CD4-positive, alpha-beta T cell treated with Interleukin-15 for 4 hours (primary cell): ENCODE measurements around the gene LRMDA.

ENCODE experiments used
- DNase-seq: peaks from one replicate; pipeline ENCODE4 v3.0.0-alpha.2; 2020; ENCODE audit warnings: low spot score

The LRMDA gene

DNA sequence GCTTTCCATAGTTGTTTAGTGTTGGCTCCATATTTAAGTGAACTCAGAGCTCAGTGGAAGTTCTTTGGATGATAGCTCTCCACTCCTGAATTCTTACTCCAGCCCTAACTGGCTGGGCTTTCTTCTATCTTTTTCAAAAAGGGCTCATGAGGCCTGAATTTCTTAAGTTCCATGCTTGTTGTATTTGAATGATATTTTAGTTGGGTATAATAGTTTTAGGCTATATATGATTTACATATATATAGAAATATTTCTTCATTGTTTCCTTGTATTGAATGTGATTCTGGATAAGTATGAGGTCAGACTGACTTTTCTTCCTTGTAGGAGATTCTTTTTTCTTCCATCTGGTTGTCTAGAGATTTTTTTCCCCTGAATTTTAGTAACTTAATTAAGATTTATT, 843.5 kb downstream of the LRMDA start:
- DNase-seq: no peak

DNA sequence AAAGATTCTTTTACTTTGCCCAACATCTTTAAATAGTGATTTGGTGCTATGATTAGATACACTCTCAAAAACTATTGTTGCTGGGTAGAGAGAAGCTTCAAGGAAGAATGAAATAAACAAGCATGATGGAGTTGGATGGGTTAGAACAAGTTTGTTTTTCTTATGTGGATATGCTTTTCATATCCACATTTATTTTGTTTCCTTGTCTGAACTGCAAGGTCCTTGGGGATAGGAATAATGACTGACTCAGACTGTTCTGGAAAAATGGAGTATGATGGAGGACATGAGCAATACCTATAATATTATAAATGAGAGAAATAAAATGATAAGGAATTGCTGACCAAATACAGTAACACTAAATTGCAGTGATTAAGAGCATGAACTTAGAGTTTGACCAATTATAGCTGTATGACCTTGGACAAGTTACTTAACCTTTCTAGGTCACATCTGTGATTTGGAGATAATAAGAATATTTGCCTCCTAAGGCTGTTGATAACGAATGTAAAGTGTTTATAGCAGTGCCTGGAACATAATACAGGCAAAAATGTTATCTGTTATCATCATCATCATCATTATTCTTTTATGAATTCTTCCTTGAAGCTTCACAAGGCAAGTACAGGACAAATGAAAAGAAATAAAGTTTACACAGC, 847.5 kb downstream of the LRMDA start:
- DNase-seq: no peak

DNA sequence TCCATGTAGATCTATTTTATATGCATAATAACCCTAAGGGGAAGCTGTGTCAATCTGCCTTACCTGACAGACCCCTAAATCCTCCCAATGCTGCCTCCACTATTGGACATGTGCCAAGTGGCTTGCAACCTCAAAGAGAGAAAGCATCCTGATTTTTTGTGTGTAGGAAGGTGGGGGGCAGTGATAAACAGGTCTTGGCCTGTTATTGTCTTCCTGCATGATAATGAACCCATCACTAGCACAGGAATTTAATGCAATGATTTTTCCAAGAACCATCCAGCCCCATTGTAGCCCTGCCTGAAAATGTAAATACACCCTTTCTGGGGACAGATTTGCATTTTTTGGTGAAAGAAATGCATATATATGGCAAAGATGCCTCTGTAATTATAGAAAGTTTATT, 850.2 kb downstream of the LRMDA start:
- no peak for DNase-seq

GRCh38 chr10:76282061-76283025, 850.9 kb downstream of the LRMDA start:
- DNase-seq: no peak

DNA sequence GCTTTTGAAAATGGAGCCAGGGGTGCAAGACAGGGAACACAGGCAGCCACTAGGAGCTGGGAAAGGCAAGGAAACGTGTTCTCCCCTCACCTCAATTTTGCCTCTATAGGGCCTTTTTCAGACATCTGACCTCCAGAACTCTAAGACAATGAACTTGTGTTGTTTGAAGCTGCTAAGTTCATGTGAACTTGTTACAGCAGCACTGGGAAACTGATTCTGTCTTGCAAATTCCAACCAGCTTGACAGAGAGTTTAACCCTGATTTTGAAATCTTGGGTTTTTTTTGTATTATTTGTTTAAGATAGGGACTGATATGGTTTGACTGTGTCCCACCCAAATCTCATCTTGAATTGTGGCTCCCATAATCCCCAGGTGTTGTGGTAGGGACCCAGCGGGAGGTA, 852.9 kb downstream of the LRMDA start:
- DNase-seq: no peak

DNA sequence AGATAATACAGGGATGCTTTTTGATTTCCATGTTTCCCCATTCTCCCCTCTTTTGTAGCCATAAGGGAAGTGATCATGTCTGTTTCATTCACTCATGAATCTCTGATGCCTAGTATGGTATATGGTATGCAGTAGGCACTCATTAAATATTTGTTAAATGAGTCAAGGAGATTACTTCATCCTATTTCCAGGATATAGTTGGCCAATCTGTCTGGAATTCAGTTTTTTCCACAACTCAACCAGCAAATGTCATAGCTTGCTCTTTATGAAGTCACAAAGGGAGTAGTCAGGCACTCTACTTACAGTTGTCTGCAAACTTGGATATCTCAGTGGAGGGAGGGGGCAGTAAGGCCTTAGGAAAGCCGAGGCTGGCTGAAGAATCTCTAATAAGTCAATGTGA, 853.6 kb downstream of the LRMDA start:
- DNase-seq: no peak

GRCh38 chr10:76285515-76285914, 854.1 kb downstream of the LRMDA start:
- DNase-seq: no peak

GRCh38 chr10:76286536-76286935, 855.1 kb downstream of the LRMDA start:
- DNase-seq: no peak

DNA sequence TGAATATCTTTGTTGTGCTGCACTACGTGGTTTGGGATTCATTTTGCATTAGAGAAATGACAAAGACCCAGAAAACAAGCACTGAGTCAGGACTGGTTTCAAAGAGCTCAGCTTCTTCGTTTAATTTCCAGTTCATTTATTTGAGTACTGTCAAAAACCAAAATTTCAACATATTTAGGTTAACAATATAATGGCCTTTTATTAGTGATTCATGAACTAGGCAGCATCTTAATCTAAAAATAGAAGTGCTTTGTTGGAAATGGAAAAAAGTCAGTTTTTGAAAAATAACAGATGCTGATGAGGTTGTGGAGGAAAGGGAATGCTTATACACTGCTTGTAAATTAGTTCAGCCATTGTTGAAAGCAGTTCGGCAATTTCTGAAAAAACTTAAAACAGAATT, 856.4 kb downstream of the LRMDA start:
- DNase-seq: no peak

DNA sequence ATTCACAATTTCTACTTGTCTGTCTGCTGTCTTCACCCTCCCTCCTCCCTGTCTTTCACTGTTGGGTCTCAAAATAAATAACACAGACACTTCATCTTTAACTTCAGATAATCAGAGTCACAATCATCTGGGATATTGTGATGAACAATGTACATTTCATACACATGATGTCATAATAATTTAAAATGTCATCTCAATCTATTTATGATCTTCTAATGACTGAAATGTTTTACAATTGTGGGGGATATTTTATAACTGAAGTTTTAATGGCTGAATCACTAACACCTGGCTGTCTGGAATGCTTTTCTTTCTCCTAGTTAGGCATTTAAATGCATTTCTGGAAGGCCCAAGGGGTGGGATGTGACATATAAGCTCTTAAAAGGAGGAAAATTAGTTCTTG, 859.8 kb downstream of the LRMDA start:
- no peak for DNase-seq

DNA sequence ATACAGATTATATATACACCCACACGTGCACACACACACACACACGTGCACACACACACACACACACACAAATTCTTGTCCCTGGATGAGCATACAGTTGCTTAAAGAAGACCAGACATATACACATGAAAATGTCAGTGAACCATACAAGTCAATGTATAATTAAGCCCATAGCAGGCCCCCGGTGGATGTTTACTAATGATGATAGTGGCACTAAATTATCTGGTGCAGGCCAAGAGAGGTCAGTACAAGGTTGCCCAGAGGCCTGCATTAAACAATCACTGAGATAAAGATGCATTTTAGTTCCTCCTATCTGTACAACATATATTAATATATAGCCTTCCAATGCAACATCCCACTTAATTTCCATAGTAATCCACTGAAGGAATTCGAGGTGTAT, 860.5 kb downstream of the LRMDA start:
- DNase-seq: no peak

DNA sequence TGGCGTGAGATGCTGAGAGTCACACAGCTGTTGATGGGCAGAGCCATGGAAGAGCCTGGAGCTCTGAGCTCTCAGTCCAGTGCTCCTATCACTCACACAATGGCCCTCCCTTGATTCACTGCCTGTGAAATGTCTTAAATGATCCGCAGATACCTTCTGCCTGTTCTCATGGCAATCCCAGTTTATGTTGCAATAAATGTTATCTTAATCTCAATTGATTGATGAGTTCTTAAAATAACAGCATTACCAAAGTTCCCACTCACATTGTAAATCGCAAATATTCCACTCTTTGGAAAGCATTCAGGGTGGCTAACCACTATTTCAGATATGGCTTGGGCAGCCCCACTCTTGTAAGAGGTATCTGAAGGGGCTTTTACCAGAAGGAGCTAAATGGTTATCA, 865.5 kb downstream of the LRMDA start:
- DNase-seq: no peak

- no peak for DNase-seq
Observed at GRCh38 chr10:76297358-76297757, 865.9 kb downstream of the LRMDA start.

DNA sequence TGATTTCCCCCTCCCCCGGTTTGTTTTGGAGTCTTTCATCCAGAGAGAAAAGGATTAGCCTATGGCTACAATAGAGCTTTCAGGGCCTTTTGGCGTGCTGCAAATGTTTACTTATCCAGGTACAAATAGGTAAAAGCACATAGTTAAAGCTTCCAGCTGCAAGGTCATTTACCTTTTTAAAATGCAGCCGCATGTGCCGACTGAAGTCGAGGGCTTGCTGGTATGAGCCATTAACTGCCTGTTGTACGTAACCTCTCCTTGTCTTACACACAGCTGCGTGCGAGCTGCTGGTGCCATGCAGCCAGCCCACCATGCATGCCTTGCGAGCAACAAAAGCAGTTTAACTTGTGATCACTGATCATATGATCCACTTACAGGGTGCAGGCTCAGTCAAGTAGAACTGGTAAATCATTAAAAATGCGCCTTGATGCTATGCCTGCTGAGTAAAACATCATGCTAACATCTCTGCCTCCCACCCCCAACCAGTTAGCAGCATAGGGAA, 866.4 kb downstream of the LRMDA start:
- no peak for DNase-seq

DNA sequence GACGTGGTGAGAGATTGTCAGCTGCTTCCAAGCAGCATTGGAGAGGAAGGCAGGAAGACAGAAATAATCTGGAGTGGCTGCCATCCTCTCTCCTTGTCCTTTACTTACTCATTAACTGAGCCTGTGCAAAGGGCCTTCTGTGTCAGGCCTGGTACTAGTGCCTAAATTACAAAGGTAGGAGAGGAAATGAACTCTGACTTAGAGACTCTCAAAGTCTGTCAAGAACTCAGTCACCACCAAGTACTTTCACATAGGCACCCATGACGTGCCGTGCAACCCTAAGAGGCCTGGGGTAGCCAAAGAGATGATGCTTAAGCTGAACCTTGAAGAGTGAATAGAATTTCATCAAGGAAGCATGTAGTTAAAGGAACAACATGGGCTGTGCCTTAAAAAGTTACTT, 866.9 kb downstream of the LRMDA start:
- DNase-seq: no peak

- no peak for DNase-seq
Observed at GRCh38 chr10:76299501-76299900, 868.1 kb downstream of the LRMDA start.

GRCh38 chr10:76301211-76301610, 869.8 kb downstream of the LRMDA start:
- DNase-seq: no peak

DNA sequence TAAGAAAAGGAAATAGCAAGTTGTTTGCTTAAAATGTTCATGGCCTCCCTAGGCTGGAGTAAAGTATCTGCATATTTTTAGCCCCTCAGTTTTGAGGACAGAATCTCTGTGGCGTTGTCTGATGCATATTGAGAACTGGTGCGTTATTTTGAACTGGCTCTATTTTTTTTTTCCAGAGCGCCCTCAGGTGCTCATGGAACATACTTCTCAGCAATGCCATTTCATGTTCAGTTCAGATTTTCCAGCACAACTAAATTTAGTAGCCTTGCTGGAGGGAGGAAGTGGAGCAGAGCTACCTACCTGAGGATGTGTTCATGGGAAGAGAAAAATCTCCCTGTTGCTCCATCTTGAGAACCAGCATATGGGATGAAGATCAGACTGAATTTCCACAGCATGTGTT, 870.5 kb downstream of the LRMDA start:
- DNase-seq: no peak

- no peak for DNase-seq
Observed at GRCh38 chr10:76302481-76302880, 871.1 kb downstream of the LRMDA start.

DNA sequence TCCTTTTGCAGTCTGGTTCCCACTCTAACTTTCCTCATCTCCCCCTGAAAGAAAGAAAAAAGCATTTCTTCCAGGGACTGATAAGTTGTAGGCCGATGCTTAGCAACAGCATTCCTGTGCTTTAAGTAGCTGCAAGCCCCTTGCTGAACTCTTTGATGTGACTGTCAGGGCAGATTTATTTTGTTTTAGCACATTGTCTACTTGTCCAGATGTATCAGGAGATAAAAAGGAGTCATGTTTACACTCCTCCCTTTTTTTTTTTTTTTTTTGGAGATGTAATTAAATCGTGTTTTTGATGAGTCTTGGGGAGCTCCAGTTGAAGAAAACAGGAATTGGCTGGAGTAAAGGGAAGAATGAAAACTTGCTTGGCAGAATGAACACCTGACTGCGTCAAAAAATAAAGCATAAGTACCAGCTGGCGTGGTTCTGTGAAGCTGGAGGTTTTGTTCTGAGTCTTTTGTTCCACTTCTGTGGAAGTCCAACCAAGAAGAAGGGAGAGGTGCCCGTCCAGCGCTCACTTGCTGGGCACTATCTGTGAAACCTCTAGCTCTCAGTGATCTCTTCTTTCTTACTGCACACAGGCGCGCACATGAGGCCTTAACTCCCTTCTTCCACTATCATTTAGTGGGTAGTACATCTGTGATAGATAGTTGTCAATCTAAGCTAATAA, 871.7 kb downstream of the LRMDA start:
- DNase-seq: no peak

DNA sequence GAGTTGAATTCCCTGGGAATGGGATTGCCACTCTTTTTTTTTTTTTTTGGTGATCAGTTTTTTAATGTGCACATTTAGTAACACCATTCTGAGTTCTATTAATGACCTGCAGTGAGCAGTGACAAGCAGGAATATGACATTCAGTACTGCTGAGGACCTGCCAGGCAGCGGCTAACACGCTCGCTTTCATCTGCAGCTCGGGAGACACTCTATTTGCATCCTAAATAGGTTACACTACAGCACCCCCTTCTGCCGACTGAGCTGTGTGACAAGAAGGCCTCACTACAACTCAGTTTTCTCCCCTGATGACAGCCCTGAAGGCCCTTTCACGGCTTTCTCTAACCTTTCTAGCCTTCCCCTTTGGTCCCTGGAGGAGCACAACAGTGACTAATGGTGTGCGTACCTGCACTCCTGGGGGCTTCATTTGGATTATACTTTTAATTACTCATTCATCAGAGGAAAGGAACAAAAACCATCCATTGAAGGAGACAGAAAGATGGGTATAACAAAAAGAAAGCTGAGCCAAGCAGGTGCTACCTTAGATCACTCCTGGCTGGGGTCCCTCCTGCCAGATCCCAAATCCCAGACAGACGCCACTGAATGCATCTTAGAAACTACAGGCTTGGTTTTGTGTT, 872.4 kb downstream of the LRMDA start:
- no peak for DNase-seq

DNA sequence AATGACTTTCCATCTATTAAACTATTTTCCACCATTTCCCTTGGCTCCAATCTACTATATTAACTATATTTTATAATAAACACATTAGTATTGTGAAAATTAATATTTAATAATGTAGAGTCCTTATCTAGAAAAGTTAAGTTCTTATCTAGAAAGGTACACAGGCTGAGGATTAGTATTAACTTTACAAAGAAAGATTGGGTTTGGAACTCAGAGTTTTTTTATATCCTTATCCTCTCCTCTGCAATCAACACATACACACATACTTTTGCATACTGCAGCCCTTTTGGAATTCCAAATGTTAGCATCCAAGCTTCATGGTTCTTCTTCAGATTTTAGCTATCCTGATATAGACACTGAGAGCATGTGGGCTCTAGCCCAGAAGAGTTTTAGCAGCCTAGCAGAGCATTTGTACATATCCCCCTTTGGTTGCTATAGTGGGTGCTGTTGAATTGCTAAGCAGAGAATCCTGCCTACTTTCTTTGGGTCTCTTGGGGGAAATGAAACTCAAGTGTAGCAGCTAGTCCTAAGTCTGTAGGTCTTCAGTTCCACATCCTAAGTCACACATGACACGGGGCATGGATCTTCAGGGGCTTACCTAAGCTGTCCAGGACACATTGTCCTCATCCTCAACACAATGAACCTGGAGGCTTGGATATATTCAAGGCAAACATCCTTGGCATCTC, 874.6 kb downstream of the LRMDA start:
- DNase-seq: no peak
